ENCODE results near the gene PARD3B.

DNA sequence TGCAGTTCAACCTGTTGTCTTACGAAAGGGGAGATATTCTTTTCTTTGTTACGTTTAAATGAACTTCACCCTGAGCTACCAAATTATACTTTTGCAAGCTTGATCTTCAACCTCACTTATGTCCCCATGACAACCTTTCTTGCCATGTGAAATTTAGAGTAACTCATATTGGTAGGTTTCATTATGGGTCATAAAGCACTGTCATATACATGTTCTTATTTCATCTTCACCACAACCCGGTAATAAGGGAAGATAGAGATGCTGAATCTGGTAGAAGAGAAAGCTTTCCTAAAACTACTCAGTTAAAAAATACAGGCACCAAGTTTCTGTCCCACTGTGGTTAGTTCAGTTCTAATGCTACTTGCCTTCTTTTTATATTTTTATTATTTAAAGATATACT, 928.5 kb downstream of the PARD3B start:
- TF ChIP-seq POLR2A (IDR thresholded peaks at IDR 0.05) = no peak
- TF ChIP-seq, protein P1, sequence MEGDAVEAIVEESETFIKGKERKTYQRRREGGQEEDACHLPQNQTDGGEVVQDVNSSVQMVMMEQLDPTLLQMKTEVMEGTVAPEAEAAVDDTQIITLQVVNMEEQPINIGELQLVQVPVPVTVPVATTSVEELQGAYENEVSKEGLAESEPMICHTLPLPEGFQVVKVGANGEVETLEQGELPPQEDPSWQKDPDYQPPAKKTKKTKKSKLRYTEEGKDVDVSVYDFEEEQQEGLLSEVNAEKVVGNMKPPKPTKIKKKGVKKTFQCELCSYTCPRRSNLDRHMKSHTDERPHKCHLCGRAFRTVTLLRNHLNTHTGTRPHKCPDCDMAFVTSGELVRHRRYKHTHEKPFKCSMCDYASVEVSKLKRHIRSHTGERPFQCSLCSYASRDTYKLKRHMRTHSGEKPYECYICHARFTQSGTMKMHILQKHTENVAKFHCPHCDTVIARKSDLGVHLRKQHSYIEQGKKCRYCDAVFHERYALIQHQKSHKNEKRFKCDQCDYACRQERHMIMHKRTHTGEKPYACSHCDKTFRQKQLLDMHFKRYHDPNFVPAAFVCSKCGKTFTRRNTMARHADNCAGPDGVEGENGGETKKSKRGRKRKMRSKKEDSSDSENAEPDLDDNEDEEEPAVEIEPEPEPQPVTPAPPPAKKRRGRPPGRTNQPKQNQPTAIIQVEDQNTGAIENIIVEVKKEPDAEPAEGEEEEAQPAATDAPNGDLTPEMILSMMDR (IDR thresholded peaks at IDR 0.05) = no peak
